Left cardiac atrium (tissue), 4 donors: ENCODE measurements around the gene DGKI. TPM values are rescaled to one million over a fixed set of nuclear protein-coding genes. Genes with fewer than 3 reads are reported as not detected.

Experiments
- ATAC-seq, 2 donors: fragments of 200-7000 bp; cut with Tn5 transposase; one replicate each; pipeline ENCODE4 v1.9.1; 2020; ENCODE audit warnings: mild to moderate bottlenecking in 2 of 2, moderate library complexity in 2 of 2
- DNase-seq: peaks from one replicate; pipeline ENCODE4 v3.0.0-alpha.2; 2020
- intact Hi-C, 2 donors: fragments of 100-400 bp; cut with DNase I; formaldehyde crosslinking; loops; one replicate each; pipeline versions ENCODE4 v1.14.1 to v1.15.1; 2022 to 2023
- total RNA-seq, 2 donors: library from RNA; stranded (reverse); fragmentation: NEBNext Ultra II Directional; extraction: Animal tissue kit (Norgen Biotek cat#: 25700); gene quantifications; one replicate each; pipeline ENCODE4 v1.2.1, GENCODE V29; 2021
- donor health status: DM: no; HTN: yes; CAD: no.
- donor health status: DM: no; HTN: yes; CAD: no; lungs with severe emphysema.
- donor health status: DM: yes; HTN: yes; CAD: no.
- donor health status: Dilated cardiomyopathy.

Gene DGKI
- total RNA-seq, 2 donors from 2014 or later, result 7.2 to 19.1 TPM

- DNase-seq, result no peak
- intact Hi-C loops, result no loop called here
- ATAC-seq, result no peak
These were observed 307.6 kb downstream of the DGKI start for GRCh38 chr7:137539111-137539715.

GRCh38 chr7:137538361-137538762 lies 308.4 kb downstream of the DGKI start:
- ATAC-seq, result no peak
- no peak for DNase-seq
- intact Hi-C loops, result no loop called here

DNA sequence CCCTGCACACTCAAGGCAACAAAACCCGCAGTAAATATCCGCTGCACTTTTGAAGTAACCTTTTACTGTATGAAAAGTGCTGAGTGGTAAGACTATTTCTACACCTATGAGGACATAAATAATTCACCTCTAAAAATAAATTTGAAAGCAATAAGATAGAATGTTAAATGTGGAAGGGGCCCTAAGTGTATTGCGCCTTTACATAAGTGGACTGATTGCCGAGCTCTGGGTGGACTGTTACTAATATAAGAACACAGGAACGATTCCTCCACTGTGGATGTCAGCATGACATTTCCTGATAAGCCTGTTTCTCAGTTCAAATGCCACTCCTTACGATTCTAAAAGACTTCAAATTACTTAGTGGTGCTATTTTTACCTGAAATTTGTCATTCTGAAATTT lies 311.2 kb downstream of the DGKI start:
- ATAC-seq (no peak), DNase-seq (no peak)
- intact Hi-C loops, result no loop called here

GRCh38 chr7:137531671-137532070 lies 315.1 kb downstream of the DGKI start:
- ATAC-seq, result no peak
- DNase-seq, result no peak
- intact Hi-C loops, result no loop called here

DNA sequence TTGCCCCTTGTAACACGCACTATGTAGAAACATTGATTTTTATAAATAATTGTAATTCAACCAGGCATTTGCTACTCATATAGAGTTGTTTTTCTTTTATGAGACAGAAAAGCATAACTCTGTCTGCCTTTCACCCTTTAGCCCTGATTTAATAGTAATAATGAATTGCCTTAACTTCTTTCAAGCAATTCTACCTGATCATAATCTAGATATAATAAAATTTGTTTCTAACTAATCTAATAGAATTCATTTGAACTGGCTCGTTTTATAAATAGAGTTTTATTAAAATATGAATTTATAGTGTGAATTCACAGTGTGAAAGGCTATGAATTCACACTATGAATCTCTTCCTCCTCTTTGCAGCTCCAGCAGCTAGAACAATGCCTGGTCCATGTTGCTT lies 319.1 kb downstream of the DGKI start:
- DNase-seq (no peak), ATAC-seq (no peak)
- intact Hi-C loops, result no loop called here

DNA sequence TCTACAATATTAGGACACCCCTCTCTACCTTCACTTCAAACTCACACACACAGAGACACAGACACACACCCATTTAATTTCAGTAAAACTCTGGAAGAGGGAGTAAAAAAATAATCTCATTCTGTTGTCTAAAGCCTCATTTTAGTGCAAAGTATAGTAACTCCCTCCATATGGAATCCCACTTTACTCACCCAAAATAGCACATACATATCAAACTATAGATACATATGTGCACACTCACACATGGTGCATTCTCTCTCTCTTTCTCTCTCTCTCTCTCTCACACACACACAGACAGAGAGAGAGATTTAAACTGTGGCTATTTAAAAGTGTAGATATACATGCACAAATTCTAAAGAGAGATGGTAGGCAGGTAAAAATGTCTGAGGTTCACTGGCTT lies 323.6 kb downstream of the DGKI start:
- DNase-seq (no peak), ATAC-seq (no peak)
- intact Hi-C loops, result no loop called here

DNA sequence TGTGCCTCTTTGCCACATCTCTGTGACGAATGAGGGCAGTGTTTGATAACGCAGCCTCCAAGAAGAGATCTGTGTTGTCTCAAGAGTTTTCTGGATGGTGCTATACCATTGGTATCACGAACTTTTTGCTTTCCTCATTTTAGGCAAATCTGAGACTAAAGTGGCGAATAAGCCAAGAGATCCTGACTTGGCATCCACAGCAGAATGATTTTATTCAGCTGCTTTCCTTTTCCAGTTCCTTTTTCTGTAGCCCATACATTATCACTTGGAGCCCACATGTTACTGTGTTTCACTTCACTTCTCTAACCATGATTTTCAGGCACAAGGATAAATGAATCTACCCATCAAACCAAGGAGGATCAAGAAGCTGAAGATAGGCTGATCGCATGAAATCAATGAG lies 325.3 kb downstream of the DGKI start:
- intact Hi-C loops, result no loop called here
- DNase-seq (no peak), ATAC-seq (no peak)

DNA sequence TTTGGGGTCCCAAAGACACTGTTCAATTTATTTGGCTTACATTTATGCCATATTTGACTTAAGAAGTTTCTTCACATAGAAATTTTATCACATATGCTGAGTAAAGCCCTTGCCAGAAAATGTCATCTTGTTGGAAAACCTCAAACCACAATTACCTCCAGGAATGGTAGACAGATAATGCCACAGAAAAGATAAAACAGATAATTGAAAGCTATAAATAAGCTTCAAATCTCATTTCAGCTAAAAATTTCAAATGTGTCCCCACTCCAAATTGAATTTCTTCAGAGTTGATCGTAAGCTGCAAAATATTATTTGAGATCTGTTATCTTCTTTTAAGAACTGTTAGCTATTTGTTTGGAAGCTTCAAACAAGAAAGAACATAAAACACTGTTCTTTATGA lies 326.8 kb downstream of the DGKI start:
- DNase-seq (no peak), ATAC-seq (no peak)
- intact Hi-C loops, result no loop called here

DNA sequence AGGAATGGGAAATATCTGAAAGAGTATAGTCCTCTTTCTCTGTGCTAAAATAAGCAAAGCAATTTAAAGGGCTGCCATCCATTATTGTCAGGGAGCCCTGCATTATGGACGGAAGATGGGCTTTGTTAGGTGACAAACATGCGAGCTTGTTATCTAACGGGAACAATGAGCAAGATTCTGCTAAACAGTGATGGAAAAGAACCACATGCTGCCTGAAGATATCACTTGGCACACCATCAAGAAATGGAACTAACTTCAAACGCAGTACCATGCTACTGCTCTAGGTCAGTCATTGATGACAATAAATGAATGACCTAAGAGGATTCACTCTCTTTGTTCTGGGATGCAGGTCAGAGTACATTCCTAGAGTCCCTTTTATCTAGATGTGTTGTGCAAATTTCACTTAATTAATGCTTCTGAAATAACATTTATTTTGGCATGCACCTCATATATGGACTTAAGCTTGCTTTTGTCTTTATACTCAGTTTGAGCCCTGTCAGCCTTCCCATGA lies 327.5 kb downstream of the DGKI start:
- DNase-seq, result no peak
- no peak for ATAC-seq
- intact Hi-C loops, result no loop called here

GRCh38 chr7:137513091-137513490 lies 333.7 kb downstream of the DGKI start:
- no peak for DNase-seq
- intact Hi-C loops, result no loop called here
- no peak for ATAC-seq

DNA sequence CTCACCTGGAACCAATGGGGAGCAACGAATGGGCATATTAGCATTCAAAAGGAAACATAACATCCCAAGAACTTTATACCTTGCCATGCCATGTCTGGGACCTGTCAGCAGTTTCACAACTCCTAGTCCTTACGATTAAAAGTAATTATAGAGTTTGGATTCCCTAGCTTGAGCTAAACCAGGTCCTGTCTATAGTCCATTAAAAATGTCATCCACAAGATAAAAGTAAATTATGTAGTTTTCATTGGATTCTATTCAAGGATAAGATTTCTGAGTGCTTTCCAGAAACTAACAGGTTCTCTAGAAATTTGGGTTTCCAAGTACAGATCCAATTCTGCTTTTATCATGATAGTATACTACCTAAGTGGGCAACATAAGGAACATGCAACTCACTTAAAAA lies 339.7 kb downstream of the DGKI start:
- ATAC-seq, result no peak
- no peak for DNase-seq
- intact Hi-C loops, result no loop called here

DNA sequence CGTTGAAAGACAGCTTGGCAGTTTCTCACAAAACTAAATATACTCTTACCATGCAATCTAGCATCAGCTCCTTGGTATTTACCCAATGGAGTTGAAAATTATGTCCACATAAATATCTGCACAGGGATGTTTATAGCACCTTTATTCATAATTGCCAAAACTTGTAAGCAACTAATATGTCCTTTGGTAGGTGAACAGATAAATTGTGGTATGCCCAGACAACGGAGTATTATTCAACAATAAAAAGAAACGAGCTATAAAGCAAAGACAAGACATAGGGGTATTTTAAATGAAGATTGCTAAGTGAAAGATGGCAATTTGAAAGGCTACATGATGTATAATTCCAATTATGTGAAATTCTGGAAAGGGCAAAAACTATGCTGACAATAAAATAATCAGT lies 340.7 kb downstream of the DGKI start:
- intact Hi-C loops, result no loop called here
- ATAC-seq, result no peak
- DNase-seq, result no peak

DNA sequence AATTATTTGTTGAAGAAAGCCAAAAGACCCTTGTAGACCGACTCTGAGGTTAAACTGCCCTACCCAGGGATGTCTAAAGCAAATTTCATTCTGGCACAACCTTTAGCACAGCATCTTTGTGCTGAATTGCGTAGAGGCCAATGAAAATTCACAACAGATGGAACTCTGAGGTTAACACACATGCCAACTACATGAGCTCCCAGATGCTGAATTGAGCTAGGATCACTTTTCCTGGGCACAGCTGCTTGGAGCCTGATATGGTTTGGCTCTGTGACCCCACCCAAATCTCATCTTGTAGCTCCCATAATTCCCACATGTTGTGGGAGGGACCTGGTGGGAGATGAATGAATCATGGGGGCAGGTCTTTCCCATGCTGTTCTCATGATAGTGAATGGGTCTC lies 345.2 kb downstream of the DGKI start:
- DNase-seq (no peak), ATAC-seq (no peak)
- intact Hi-C loops, result no loop called here

DNA sequence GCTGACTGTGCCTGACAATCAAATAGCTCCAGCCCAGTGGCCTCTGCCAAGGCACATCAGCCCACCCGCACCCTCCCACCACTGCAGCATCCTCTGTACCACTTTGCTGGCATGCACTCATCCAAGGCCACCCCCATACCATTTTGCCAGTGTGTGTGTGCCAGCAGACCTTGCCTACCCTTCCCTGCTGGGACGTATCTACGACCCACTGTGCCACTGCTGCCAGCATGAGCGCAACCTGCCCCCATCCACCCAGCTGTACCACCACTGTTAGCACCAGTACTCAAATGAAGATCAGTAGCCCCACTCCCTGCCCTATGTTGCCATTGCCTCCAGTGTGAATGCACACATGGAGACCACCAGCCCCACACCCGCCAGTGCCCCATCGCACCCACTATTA lies 353.9 kb downstream of the DGKI start:
- intact Hi-C loops, result no loop called here
- no peak for ATAC-seq
- no peak for DNase-seq

- intact Hi-C loops, result no loop called here
- ATAC-seq (no peak), DNase-seq (no peak)
These were observed 356.9 kb downstream of the DGKI start for GRCh38 chr7:137489880-137490279.

GRCh38 chr7:137488038-137488437 lies 358.7 kb downstream of the DGKI start:
- ATAC-seq (no peak), DNase-seq (no peak)
- intact Hi-C loops, result no loop called here

GRCh38 chr7:137485818-137486217 lies 361.0 kb downstream of the DGKI start:
- no peak for ATAC-seq
- intact Hi-C loops, result no loop called here

DNA sequence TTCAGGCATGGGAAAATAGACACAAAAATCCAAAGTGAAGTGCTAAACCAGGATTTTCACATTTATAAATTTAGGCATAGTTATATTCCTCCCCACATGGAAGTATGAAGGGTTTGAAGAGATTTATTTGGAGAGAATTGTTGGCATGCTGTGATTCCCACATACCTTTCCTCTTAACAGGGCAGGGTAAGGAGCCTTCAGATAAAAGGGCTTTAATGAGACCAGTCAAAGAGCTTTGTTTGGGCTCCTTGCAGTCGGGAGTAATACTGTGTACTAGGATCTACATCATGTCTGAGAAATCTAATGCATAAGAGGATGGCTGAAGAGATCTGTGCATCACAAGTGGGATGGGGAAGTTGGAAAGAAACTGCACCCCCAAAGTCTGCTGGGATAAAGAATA lies 362.4 kb downstream of the DGKI start:
- intact Hi-C loops, result no loop called here
- ATAC-seq (no peak), DNase-seq (no peak)

More at GRCh38 chr7:137485818-137486217, 361.0 kb downstream of the DGKI start:
- no peak for DNase-seq

- ATAC-seq (no peak), DNase-seq (no peak)
- intact Hi-C loops, result no loop called here
These were observed 364.3 kb downstream of the DGKI start for GRCh38 chr7:137482466-137482865.

GRCh38 chr7:137480824-137481365 lies 365.9 kb downstream of the DGKI start:
- DNase-seq (no peak), ATAC-seq (no peak)
- intact Hi-C loops, result no loop called here

DNA sequence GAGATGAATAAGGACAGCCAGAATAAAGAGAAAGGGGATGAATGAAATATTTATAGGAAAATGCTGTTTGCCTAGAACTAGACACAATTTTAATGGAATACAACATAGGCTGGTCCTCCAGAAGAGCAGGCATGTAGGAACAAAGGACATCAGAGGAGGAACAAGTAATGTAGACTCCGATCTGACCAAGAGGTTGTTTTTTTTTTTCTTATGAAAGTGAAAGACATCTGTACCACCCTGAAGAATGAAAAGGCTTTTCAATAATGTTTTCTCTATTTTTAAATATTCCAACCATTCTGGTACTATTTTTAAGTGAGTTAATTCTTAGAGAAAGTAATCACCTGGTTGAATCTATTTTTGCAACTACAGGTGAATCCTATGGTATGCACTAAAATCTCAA lies 366.4 kb downstream of the DGKI start:
- intact Hi-C loops, result no loop called here
- ATAC-seq (no peak), DNase-seq (no peak)

GRCh38 chr7:137476937-137477336 lies 369.8 kb downstream of the DGKI start:
- intact Hi-C loops, result no loop called here
- peak in 1 of 2 donors; percentile 36 for ATAC-seq

More at GRCh38 chr7:137476937-137477336, 369.8 kb downstream of the DGKI start:
- DNase-seq, result no peak
